ENCODE measurements around the gene MYL5.
"Not testable (repeated sequence)": the region's sequence is repeated elsewhere in the genome, so short reads cannot be mapped to it uniquely, and the experiment has no call there.

The MYL5 gene

GRCh38 chr4:730511-730910 lies 56.2 kb downstream of the MYL5 start:
- DNase-seq, result no peak

GRCh38 chr4:730946-731904 lies 56.9 kb downstream of the MYL5 start:
- DNase-seq, result not testable (repeated sequence)
